HG03175 (cell line): Measurements from ENCODE around the gene DAG1.

Source experiments
- ATAC-seq: cut with Tn5 transposase; IDR thresholded peaks from one replicate; pipeline ENCODE4 v1.9.1; 2021; ENCODE audit warnings: mild to moderate bottlenecking, moderate library complexity; ENCODE audit not compliant: unreplicated experiment

Gene DAG1

DNA sequence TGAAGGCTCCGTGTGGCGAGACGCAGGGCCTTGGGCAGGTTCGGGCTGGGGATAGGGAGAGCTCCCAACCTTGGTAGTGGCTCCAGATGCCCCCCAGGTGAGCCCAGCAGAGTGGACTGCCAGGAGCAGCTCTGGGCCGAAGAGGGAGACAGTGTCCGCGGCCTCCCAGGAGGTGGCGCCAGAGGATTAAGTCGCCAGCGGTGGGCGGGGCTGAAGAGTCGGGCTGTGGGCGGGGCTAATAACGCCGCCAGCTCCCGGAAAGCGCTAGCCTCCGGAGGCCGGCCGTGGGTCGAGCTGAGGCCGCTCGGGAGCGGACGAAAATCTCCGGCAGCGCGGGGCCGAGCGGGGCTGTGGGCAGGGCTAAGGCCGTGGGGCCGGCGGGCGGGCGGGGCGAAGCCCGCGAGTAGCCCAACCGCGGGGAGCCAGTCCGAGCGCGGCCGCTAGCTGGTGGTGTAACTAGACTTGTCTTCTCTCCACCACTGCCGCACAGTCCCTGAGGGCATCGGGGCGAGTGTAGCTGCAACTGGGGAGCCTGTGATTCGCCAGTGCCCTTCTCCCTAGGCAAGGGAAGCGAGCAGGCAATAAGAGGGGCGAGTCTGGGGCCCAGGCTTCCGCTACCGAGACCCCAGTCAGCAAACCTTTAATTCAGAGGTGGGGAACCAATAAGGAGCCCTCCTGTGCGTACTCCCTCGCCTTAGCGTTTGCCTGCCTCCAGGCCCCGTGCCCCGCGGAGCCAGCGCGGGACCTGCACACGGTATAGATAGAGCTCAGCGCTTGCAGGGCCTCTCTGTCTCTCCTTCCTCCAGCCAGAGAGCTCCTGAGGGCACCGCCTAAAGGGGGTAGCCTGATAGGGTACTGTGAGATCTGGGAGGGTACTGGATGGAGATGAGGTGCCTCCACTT lies 69.8 kb downstream of the DAG1 start:
- peak; percentile 92 for ATAC-seq

DNA sequence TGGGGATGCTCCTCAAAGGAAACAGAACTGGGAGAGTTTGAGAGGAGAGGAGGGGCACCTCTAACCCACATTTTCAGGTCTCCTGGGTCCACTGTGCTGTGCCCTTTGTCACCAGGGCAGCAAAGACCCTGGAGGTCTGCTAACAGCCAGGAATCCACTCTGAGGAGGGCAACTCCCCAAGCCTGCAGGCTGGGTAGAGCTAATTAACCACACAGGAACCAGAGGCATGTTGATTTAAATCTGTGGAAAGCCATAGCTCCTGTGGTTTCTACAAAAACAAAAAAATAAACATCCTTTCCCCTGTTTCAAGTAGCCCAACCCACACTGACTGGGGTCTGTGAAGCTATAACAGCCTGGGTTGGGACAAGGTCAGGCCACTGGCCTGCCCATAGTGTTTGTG lies 82.0 kb downstream of the DAG1 start:
- no peak for ATAC-seq

DNA sequence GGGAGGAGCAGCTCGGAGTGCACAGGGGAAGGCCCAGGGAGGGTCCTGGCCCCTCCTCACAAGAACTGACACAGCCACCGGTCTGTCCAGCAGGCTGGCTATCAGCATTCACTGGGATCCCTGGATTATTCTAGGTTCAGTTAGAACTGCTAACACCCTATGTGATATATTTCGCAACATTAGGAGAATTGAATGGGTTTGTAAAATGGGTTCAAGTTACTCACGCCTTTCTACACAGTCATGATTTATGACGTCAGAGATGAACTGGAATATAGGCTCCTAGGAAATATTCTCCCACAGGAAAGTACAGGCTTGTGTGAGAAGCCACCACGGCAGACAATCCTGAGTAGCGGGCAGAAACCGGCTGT lies 83.2 kb downstream of the DAG1 start:
- no peak for ATAC-seq

DNA sequence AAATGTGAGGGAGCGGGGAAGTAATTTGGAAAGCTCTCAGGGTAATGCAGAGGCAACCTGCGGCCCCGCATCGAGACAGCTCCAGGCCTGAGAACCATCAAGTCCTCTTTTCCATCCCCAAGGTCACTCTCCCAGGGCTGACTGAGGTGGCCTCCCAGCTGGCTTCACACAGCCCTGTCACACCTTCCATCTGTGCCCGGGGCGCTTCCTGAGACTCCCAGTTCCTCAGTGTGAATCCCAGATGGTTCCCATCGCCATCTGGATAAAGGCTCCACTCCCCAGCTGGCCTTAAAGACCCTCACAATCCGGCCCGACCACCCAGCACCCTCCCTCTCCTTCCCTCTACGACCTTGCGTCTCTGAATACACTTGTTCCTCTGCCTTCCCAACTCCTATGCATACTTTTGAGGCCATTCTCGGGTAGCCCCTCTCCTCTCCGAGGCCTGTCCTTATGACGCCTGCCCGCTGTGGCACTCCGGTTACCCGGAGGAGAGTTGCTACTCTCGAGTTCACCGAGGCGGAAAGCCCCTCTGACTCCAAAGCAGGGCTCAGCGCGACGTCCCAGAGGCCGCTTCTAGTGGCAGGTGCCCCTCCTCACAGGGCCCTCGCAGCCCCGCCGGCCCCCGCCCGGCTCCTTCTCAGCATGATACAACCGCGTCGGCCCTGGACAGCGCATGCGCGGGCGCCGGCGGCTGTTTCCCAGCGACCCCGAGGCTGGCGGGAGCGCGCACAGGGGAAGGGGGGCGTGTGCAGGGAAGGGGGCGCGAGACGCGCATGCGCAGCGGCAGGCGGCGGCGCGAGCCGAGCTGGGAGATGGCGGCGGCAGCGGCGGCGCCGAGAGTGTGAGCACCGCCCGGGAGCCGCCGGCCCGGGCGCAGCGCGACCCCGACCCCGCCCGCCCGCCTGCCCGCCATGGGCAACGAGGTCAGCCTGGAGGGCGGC lies 83.9 kb downstream of the DAG1 start, which contains the start of gene BSN:
Gene BSN, plus strand, starts transcription at position 786 of the 941 bp plus-strand sequence. Its CDS starts 126 bp downstream, at position 912.
- peak; percentile 74 for ATAC-seq

DNA sequence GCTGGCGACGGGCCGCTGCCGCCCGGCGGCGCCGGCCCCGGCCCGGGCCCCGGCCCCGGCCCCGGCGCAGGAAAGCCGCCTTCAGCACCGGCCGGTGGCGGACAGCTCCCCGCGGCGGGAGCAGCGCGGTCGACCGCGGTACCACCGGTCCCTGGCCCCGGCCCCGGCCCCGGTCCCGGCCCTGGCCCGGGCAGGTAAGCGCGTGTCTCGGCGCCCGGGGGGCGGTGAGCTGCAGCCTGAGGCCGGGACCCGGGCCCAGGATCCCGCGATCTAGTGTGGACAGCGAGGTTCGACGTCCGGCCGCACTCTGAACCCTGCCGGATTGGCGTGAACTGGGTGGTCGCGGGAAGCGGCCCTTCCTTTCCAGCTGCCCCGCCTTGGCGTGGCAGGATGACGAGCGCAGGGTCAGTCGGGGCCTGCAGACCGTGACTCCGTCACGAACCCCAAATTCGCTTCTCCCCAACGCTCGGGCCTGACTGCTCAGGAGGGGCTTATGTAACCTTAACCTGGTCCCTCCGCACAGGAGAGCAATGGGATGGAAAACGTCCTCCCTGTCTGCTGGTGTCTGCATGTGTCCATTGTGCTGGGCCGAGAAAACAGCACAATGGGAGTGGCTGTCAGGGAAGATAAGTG lies 84.7 kb downstream of the DAG1 start:
- peak; percentile 60 for ATAC-seq

DNA sequence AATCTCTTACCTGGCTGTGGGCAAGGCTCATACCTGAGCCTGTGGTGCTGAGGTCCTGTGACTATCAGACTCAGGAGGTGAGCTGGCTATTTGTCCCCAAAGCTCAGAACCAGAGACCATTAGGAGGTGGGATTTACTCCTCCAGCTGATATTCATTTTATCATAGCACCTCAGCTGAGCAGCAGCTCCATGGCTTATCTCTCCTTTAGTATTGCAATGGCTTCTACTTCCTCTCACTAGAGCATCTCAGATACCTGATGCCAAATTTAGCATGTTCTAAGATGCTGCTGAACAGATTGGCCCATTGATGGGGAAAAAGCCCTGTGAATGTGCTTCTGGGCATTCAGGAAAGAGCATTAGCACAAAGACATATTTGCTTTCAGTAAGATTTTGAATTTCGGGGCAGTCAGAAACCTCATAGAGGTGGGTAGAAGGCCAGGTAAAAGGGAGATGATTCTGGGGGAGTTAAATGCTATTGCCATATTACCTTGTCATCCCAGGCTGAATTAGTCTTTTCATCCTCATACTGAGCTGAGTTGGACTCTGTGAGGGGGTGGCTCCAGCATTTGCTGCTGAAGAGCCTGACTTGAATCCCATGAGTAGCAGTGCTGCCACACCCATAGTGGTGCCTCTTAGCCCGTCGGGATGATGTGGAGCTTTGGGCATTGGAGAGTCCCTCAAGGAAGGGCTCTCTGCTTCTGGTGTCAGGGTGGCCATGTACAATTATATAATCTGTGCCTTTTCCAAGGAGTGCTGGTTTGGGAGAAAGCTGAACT lies 86.6 kb downstream of the DAG1 start:
- no peak for ATAC-seq

DNA sequence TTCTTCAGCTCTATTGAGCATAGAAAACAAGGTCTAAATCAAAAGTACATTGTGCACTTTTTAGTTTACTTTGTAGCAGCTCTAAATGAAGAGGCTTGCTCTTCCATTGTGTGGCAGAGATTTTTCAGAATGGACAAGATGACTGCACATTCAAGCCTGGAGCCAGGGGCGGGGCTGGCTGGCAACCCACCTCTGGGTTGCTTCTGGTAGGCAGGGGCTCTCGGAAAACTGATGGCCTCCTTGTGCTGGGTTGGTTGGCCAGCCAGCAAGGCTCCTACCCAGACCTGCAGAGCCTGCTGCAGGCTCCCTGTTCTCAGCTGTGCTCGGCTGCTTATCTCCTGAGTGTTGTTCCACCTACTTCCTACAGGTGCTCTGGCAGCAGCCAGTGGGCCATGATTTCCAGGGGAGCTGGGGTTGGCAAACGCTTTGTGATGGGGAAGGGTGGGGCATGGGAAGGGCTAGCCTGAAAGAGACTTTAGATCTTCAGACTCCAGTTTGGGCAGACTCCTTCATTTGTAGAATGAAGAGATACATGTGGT lies 93.0 kb downstream of the DAG1 start:
- ATAC-seq: no peak

DNA sequence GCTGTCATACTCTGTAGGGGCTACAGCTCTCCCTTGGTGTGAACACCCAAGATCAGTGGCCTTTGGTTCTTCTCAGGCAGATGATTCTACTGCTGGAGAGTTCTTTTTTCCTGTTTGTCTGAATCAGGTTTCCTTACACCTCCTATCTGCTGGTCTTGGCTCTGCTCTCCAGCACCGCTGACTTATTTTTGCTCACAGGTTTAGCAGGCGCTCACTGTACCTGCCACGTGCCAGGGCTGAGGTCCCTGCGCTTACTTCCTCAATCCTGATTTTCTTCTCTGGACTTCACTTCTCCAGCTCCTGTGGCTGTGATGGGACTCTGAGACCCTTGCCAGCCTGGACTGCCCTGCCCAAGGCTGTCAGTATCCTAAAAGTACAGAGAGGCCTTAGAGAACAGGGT lies 93.7 kb downstream of the DAG1 start:
- no peak for ATAC-seq

DNA sequence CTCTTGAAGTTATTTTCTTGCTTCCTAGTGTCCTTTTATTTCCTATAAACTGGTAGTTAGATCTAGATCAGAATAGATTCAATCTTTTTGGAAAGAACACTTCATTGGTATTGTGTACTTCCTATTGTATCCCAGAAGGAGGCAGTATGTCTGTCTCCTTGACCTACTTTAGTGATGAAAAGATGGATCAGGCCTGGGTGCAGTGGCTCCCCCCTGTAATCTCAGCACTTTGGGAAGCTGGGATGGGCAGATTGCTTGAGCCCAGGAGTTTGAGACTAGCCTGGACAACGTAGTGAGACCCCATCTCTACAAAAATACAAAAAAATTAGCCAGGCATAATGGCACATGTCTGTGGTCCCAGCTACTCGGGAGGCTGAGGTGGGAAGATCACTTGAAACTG lies 96.2 kb downstream of the DAG1 start:
- no peak for ATAC-seq

DNA sequence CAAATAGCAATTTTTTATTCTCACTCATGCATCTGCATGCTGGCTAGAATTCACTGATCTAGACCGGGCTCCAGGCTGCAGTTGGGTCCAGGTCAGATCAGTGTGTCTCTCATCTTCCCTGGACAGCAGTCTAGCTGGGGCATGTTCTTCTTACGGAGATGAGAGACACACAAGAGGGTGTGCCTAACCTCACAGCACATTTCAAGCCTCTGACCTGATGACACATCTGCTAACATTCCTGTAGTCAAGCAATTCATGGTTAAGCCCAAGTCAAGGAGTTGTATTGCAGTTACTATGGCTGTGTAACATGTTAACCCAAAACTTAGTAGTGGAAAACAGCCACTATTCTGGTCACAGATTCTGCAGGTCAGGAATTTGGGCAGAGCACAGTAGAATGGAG lies 97.3 kb downstream of the DAG1 start:
- ATAC-seq: no peak

DNA sequence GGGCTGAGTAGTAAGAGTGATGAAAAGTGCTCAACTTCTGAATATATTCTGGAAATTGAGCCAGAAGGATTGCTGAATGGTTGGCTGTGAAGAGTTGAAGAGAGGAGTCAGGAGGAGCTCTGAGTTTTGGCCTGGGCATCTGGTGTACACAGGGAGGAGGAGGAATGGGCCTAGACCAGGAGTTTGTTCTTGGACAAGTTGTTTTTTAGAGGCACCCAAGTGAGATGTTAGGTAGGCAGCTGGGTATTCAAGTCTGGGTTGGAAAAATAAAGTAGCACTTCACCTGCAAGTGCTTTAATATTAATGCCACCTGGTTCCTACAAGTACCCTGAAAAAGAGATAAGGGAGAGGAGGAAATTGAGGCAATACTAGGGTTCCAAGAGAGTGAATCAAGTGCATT lies 98.9 kb downstream of the DAG1 start:
- no peak for ATAC-seq

DNA sequence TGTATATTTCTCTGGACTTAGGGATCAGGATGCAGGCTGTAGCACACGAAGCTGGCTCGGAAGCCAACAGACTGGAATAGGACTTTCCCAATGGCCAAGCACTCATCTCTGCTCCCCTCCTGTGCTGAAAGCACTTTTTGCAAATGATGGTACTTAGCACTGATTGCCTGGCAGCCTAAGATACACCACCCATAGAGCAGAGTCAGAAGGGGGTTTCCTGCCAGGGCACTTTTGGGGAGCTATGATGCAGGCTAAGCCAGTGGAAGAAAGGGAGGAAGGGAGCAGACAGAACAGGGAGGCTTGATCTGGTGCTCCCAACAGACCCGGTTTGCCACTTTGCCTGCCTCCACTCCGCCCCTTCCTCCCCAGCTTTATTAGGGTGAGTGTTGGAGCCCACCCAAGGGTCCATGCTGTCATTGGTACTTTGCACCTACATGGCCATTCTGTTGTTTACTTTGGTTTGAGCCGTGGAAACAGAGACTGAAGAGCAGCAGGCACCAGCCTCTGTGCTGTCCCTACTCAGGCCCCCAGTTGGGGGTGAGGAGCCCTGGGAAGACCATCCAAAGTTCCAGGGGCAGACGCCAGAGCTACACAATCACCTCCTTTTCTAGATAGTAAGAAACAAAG lies 100.1 kb downstream of the DAG1 start:
- ATAC-seq: no peak

DNA sequence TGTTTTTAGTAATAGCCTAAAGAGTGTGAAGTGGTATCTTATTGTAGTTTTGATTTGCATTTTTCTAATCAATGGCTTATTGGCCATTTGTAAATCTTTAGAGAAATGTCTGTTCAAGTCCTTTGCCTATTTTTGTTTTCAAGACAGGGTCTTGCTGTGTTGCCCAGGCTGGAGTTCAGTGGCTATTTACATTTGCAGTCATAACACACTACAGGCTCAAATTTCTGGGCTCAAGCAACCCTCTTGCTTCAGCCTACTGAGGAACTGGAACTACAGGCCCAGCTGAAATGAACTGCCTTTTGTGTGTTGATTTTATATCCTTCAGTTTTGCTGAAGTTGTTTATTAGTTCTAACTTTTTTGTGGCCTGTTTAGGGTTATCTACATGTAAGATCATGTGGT lies 112.1 kb downstream of the DAG1 start:
- ATAC-seq: no peak
